IMR-90 (cell line): ENCODE measurements around the gene NPAS2. TPM values are rescaled to one million over a fixed set of nuclear protein-coding genes. Genes with fewer than 3 reads are reported as not detected.

Experiments
- ATAC-seq: fragments of 200-7000 bp; cut with Tn5 transposase; 2 replicates; pipeline ENCODE4 v1.9.1; 2020; ENCODE audit warnings: low read depth, mild to moderate bottlenecking, moderate library complexity
- BruUV-seq: library from RNA; stranded (reverse); fragments of 400-500 nt; replicated peaks from 2 replicates; lab custom pipeline; 2021; lab: Mats Ljungman, UMichigan
- CTCF ChIA-PET: fragments of 300-600 bp; formaldehyde crosslinking; extraction: SDS; loops from one replicate; lab custom pipeline; 2021; ENCODE audit warnings: antibody characterized with exemption; lab: Yijun Ruan, JAX
- POLR2A ChIA-PET: fragments of 300-600 bp; sonication (Branson Sonifier 250); formaldehyde crosslinking; loops from one replicate; lab custom pipeline; 2022; ENCODE audit warnings: antibody characterized with exemption; ENCODE audit not compliant: unreplicated experiment; lab: Charles Lee
- DNase-seq: peaks from one replicate; pipeline ENCODE4 v3.0.0; 2013
- H2AFZ ChIP-seq: replicated peaks from 2 replicates; pipeline ENCODE3; 2013; ENCODE audit warnings: low read length, mild to moderate bottlenecking; ENCODE audit not compliant: poor library complexity
- H2AK5ac ChIP-seq: 2 replicates; pipeline ENCODE4 v1.6.1; 2013; ENCODE audit warnings: low read depth, low read length, inconsistent platforms
- H2AK9ac ChIP-seq: replicated peaks from 2 replicates; pipeline ENCODE3; 2013; ENCODE audit warnings: mild to moderate bottlenecking, low read depth, low read length, moderate library complexity; ENCODE audit not compliant: poor library complexity
- H2BK120ac ChIP-seq: 2 replicates; pipeline ENCODE4 v1.6.1; 2013; ENCODE audit warnings: low read depth, low read length, inconsistent platforms
- H2BK15ac ChIP-seq: 3 replicates; pipeline ENCODE4 v1.6.1; 2013; ENCODE audit warnings: low read depth, low read length, inconsistent platforms
- H2BK20ac ChIP-seq: 2 replicates; pipeline ENCODE4 v1.6.1; 2013; ENCODE audit warnings: low read depth, mild to moderate bottlenecking, inconsistent platforms, low read length, moderate library complexity
- H2BK5ac ChIP-seq: 2 replicates; pipeline ENCODE4 v1.6.1; 2013; ENCODE audit warnings: mild to moderate bottlenecking, low read depth, low read length, inconsistent platforms; ENCODE audit not compliant: poor library complexity, severe bottlenecking
- H3K14ac ChIP-seq: replicated peaks from 2 replicates; pipeline ENCODE4 v1.6.1; 2013; ENCODE audit warnings: low read depth, low read length, inconsistent platforms
- H3K18ac ChIP-seq: 2 replicates; pipeline ENCODE4 v1.6.1; 2013; ENCODE audit warnings: low read depth, low read length, control low read depth
- H3K23ac ChIP-seq: 2 replicates; pipeline ENCODE4 v1.6.1; 2013; ENCODE audit warnings: low read depth, low read length, inconsistent platforms
- H3K27ac ChIP-seq: 2 replicates; pipeline ENCODE4 v1.5.1; 2013; ENCODE audit warnings: mild to moderate bottlenecking, control low read depth, low read length; ENCODE audit not compliant: insufficient read depth
- H3K27me3 ChIP-seq: 2 replicates; pipeline ENCODE4 v1.6.1; 2013; ENCODE audit warnings: low read length; ENCODE audit not compliant: control insufficient read depth, insufficient read depth
- H3K36me3 ChIP-seq: 2 replicates; pipeline ENCODE4 v1.6.1; 2013; ENCODE audit warnings: low read length, mixed read lengths; ENCODE audit not compliant: control insufficient read depth, insufficient read depth
- H3K4ac ChIP-seq: 2 replicates; pipeline ENCODE4 v1.6.1; 2013; ENCODE audit warnings: low read depth, low read length, inconsistent platforms
- H3K4me1 ChIP-seq: 2 replicates; pipeline ENCODE4 v1.6.1; 2013; ENCODE audit warnings: low read length, mixed read lengths; ENCODE audit not compliant: control insufficient read depth, insufficient read depth
- H3K4me2 ChIP-seq: 2 replicates; pipeline ENCODE4 v1.6.1; 2013; ENCODE audit warnings: low read depth, mild to moderate bottlenecking, control low read depth, low read length, moderate library complexity
- H3K4me3 ChIP-seq: 2 replicates; pipeline ENCODE4 v1.5.1; 2013; ENCODE audit warnings: low read depth, mild to moderate bottlenecking, control low read depth, low read length, moderate library complexity; ENCODE audit not compliant: insufficient read depth
- H3K56ac ChIP-seq: 2 replicates; pipeline ENCODE4 v1.6.1; 2013; ENCODE audit warnings: low read length, inconsistent platforms; ENCODE audit not compliant: insufficient read depth; ENCODE audit errors: extremely low read depth
- H3K79me1 ChIP-seq, 2 experiments: 2 replicates each; pipeline ENCODE4 v1.6.1; 2013; ENCODE audit warnings: low read length in 2 of 2, inconsistent platforms in 1 of 2, low read depth in 1 of 2
- H3K9ac ChIP-seq: 2 replicates; pipeline ENCODE4 v1.6.1; 2013; ENCODE audit warnings: low read depth, low read length, control low read depth
- H3K9me1 ChIP-seq: 2 replicates; pipeline ENCODE4 v1.6.1; 2013; ENCODE audit warnings: low read length, inconsistent platforms; ENCODE audit not compliant: insufficient read depth
- H3K9me3 ChIP-seq: 2 replicates; pipeline ENCODE4 v1.6.1; 2013; ENCODE audit warnings: low read length; ENCODE audit not compliant: control insufficient read depth, insufficient read depth
- H4K20me1 ChIP-seq: 2 replicates; pipeline ENCODE4 v1.6.1; 2013; ENCODE audit warnings: low read length, inconsistent platforms; ENCODE audit not compliant: insufficient read depth
- H4K5ac ChIP-seq: 2 replicates; pipeline ENCODE4 v1.6.1; 2013; ENCODE audit warnings: mild to moderate bottlenecking, low read depth, low read length, control low read depth
- H4K8ac ChIP-seq, 2 experiments: 2 replicates each; pipeline ENCODE4 v1.6.1; 2013; ENCODE audit warnings: low read depth in 2 of 2, low read length in 2 of 2, control low read depth in 1 of 2, inconsistent platforms in 1 of 2
- H4K91ac ChIP-seq: 2 replicates; pipeline ENCODE4 v1.6.1; 2013; ENCODE audit warnings: low read depth, low read length, inconsistent platforms; ENCODE audit not compliant: insufficient read depth
- BHLHE40 ChIP-seq: fragments of 150-350 bp; IDR thresholded peaks from 2 replicates; pipeline ENCODE4 v1.6.1; 2016; ENCODE audit warnings: mild to moderate bottlenecking, low read depth, low read length
- CEBPB ChIP-seq: IDR thresholded peaks from 2 replicates; pipeline ENCODE4 v1.6.1; 2012; ENCODE audit warnings: low read depth, low read length, improper control_type of control experiment
- CHD1 ChIP-seq: IDR thresholded peaks from 2 replicates; pipeline ENCODE4 v1.6.1; 2012; ENCODE audit warnings: low read depth, low read length, improper control_type of control experiment
- MAZ ChIP-seq: IDR thresholded peaks from 2 replicates; pipeline ENCODE4 v1.6.1; 2012; ENCODE audit warnings: low read depth, mild to moderate bottlenecking, low read length, improper control_type of control experiment, moderate library complexity, borderline replicate concordance
- MXI1 ChIP-seq: IDR thresholded peaks from 2 replicates; pipeline ENCODE4 v1.6.1; 2012; ENCODE audit warnings: low read depth, mild to moderate bottlenecking, low read length, moderate library complexity, borderline replicate concordance
- POLR2A ChIP-seq: IDR thresholded peaks from 2 replicates; pipeline ENCODE4 v1.6.1; 2012; ENCODE audit warnings: mild to moderate bottlenecking, low read depth, low read length
- RAD21 ChIP-seq: IDR thresholded peaks from 2 replicates; pipeline ENCODE4 v1.6.1; 2012; ENCODE audit warnings: low read length, improper control_type of control experiment
- RCOR1 ChIP-seq: IDR thresholded peaks from 2 replicates; pipeline ENCODE4 v1.6.1; 2012; ENCODE audit warnings: mild to moderate bottlenecking, low read length, improper control_type of control experiment; ENCODE audit not compliant: insufficient replicate concordance
- USF2 ChIP-seq: fragments of 150-350 bp; IDR thresholded peaks from 2 replicates; pipeline ENCODE4 v1.6.1; 2017; ENCODE audit warnings: mild to moderate bottlenecking, antibody characterized with exemption, low read length, low read depth
- WGBS, 2 experiments: methylation state at CpG; one replicate each; pipeline versions ENCODE4 v1.1.5 to v1.1.7; 2013; ENCODE audit warnings: missing lambda C conversion rate in 2 of 2; ENCODE audit not compliant: insufficient read length in 1 of 2; ENCODE audit errors: extremely low coverage in 2 of 2; 5-methylcytosine and 5-hydroxymethylcytosine counted together
- dilution Hi-C: fragments of 300-500 bp; cut with HindIII; formaldehyde crosslinking; loops from one replicate; pipeline ENCODE4 v1.14.3; 2018; ENCODE audit warnings: low sequenced_read_pairs; ENCODE audit not compliant: unreplicated experiment
- in situ Hi-C: fragments of 300-500 bp; cut with MboI; formaldehyde crosslinking; loops from 3 replicates; pipeline ENCODE4 v1.14.3; 2019; ENCODE audit warnings: low sequenced_read_pairs, inconsistent platforms, mixed read lengths
- intact Hi-C: fragments of 100-400 bp; cut with micrococcal nuclease; formaldehyde crosslinking; loops from 2 replicates; pipeline ENCODE4 v1.10.0; 2022
- polyA plus RNA-seq, 3 experiments: library from polyadenylated mRNA; depleted of rRNA; stranded (reverse); fragments of >200 nt; gene quantifications; 2 replicates each; pipeline ENCODE4 v1.2.3, GENCODE V29; 2012; ENCODE audit warnings: low replicate concordance in 1 of 3
- total RNA-seq: library from RNA; depleted of rRNA; stranded (reverse); fragments of >200 nt; gene quantifications from 2 replicates; pipeline ENCODE4 v1.2.3, GENCODE V29; 2012

NPAS2 gene
- total and polyA plus RNA-seq, 2 of the 4 experiments (the other 2 are of a cell fraction): 5.2 to 14.8 TPM

- DNase-seq (peak; percentile 97), ATAC-seq (peak; percentile 92)
- peaks cover 9% of the 10 kb centered on the region for H3K4me1 ChIP-seq
- no peaks in the 10 kb centered on the region for H3K9me3 ChIP-seq
- H3K79me1 ChIP-seq: peaks cover 20 to 40% of the 10 kb centered on the region in 2 experiments
- peaks cover 21% of the 10 kb centered on the region for H3K9me1 ChIP-seq
- peak within 1 kb of the TSS; percentile 99 for H3K14ac ChIP-seq
- H3K4ac ChIP-seq: peak within 1 kb of the TSS; percentile 98
- H3K36me3 ChIP-seq: peaks cover 30% of the 10 kb centered on the region
- peak within 1 kb of the TSS; percentile 93 for H3K9ac ChIP-seq
- H3K56ac ChIP-seq: peak within 1 kb of the TSS; percentile 88
- H3K4me2 ChIP-seq: peak within 1 kb of the TSS; percentile 95
- H2BK5ac ChIP-seq: peak within 1 kb of the TSS; percentile 80
- H2BK20ac ChIP-seq: no peak within 1 kb of the TSS
- no peaks in the 10 kb centered on the region for H3K27me3 ChIP-seq
- H3K4me3 ChIP-seq: peak within 1 kb of the TSS; percentile 77
- H3K18ac ChIP-seq: peak within 1 kb of the TSS; percentile 87
- peak within 1 kb of the TSS; percentile 98 for H4K5ac ChIP-seq
- H3K27ac ChIP-seq: peak within 1 kb of the TSS; percentile 83
- H2BK15ac ChIP-seq: no peak within 1 kb of the TSS; the same call in 2 of the 3 replicates
- 14% methylated on average over 4 of the region's 59 CpGs; no CpG with 5 or more reads in 1 of the 2 experiments for WGBS, 2 experiments
- in situ Hi-C loops (no loop called here), dilution Hi-C loops (no loop called here), intact Hi-C loops (loop anchor here (5.0 kb wide), 1 partner anchor 270 kb away; no protein-coding TSS in a partner anchor)
- BruUV-seq: no TSS peak
- CTCF ChIA-PET: interaction anchor here (0.7 kb wide), 1 partner anchor 266 kb away, joined by 4 read pairs; no protein-coding TSS in a partner anchor
- peak within 1 kb of the TSS; percentile 94 for H4K91ac ChIP-seq
- peak within 1 kb of the TSS; percentile 99 for H2AK9ac ChIP-seq
- POLR2A ChIA-PET: interaction anchor here (0.5 to 1.0 kb wide), 4 partner anchors 11 to 1677 kb away, joined by 3 to 6 read pairs (median 4); no protein-coding TSS in a partner anchor
- H4K8ac ChIP-seq: peak within 1 kb of the TSS; percentile 94 to 100
- peak within 1 kb of the TSS; percentile 99 for H2AFZ ChIP-seq
- H3K23ac ChIP-seq: peak within 1 kb of the TSS; percentile 96
- TF ChIP-seq RCOR1 (no peak), MAZ (peak; percentile 79; the same call in 1 of the 2 replicates), BHLHE40 (no peak; the same call in 1 of the 2 replicates), CHD1 (0 out of 2 replicates have a peak, but pooled peaks have one; percentile 64), RAD21 (no peak), POLR2A (peak; percentile 99), USF2 (no peak), CEBPB (peak; percentile 87), MXI1 (no peak; the same call in 1 of the 2 replicates)
- peak within 1 kb of the TSS; percentile 56 for H2BK120ac ChIP-seq
- peaks cover 42% of the 10 kb centered on the region for H4K20me1 ChIP-seq
- H2AK5ac ChIP-seq: peak within 1 kb of the TSS; percentile 96
Measured at GRCh38 chr2:101001691-101002561, 182.0 kb downstream of the NPAS2 start, which contains the start of gene RPL31. RPL31 (plus strand) TSS chr2:101002289; CDS start chr2:101002702, 413 bp downstream.
